Measurements from ENCODE around the gene NUP160.
"Not testable (repeated sequence)": the region's sequence is repeated elsewhere in the genome, so short reads cannot be mapped to it uniquely, and the experiment has no call there.

NUP160 gene

DNA sequence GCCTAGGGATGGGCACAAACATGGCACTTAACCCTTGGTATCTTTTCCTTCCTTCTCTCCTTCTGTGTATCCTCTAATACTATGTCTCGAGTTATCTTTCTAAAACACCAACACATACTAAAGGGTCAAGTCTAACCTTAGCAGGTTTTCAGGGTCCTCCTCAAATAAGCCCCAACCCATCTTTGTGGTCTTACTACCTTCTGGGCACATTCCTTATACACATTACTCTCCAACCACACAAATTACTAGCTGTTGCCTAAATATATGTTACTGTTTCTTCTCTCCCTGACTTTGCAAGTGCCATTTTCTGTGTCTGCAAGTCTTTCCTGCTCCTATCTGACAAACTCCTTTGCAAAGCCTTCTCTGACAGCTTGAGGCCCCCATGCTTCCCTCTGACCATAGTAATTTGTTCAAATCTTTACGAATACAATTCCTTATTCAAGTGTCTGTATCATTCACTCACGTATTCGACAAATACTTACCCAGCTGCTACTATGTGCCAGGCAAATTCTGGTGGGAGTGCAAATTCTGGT is 15.8 kb upstream of the NUP160 start:
- no peak for DNase-seq (ENCODE audit: low read depth)

DNA sequence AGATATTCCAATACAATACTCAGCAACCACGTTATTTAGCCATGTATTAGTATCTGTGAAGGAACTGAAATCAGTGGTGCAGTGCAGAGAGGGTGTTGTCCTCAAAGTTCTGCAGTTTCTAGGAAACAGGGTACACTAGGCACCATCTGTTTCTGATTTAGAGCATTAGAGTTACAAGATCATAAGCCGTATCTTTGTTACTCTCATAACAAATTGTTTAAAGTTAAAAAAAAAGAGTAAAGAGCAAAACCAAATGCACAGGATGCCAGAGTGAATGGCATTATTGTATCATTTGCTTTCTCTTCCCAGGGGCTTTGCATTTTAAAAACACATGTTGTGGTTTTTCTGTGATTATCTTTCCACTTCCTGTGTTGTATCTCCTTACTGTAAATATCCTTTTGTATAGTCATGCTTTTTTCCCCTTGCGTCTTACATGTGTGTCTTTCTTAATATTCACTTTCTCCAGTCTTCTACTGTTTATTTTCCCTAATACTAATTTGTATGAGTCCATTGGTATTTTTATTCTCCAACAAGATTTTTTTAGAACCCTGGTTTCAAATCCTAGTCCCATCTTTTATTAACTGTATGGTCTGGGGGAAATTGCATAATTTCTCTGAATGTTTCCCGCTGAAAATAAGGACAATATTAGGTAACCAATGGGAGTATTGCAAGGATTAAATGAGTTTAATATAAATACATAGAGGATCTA is 15.2 kb upstream of the NUP160 start:
- DNase-seq (ENCODE audit: low read depth) = no peak

DNA sequence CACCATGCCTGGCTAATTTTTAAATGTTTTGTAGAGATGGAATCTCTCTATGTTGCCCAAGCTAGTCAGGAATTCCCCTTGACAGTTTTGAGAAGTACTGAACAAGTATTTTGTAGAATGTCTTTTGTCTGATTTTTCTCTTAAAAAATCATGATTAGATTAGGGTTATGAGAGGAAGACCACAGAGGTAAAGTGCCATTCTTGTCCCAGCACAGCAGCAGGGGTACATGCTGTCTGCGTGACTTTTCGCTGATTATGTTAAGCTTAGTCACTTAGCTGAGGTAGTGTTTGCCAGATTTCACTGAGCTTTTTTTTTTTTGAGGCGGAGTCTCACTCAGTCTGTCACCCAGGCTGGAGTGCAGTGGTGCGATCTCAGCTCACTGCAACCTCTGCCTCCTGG is 13.6 kb upstream of the NUP160 start:
- DNase-seq (ENCODE audit: low read depth) = no peak

DNA sequence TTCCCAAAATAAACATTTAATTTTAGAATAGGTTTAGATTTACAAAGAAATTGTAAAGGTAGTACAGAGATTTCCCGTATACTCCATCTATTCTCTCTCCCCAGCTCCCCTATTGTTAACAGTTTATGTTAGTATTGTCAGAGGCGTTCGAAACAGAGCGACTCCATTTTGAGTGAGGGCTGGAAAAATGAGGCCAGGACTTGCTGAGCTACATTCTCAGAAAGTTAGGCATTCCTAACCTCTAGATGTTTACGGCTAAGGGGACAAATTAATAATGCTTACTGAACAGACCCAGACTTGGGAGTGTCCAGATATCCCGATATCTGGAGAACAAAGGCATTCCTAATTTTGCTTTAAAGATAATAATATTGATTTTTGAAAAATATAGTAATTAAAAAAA is 12.4 kb upstream of the NUP160 start:
- no peak for DNase-seq (ENCODE audit: low read depth)

DNA sequence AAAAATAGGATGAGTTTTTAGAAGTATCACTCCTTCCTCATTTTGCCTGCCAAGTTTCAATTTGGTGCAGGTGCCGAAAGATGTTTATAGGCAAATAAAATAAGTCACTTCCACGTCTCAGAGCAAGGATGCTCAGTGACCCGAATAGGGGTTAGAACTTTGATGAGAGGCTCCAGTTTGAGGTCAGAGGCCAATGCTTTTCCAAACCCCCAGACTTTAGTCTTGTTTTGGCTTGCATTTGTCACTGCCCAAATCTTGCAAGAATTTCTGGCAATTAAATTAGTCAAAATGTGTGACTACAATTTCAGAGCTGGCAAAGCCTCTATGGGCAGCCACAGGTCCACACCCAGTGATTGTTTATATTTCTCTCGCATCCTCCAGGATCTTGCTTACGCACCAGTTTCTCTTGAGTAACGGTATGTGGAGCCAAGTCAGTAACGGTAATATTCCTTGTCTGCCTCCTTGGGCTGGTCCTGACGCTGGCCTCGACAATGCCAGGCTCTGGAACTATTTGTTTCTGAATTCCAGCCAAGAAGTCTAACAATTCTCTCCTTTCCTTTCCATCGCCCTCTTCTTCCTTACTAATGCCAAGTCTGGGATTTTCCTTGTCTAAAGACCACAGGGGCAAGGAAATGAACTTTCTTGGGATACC is 9.9 kb upstream of the NUP160 start:
- DNase-seq (ENCODE audit: low read depth) = no peak

DNA sequence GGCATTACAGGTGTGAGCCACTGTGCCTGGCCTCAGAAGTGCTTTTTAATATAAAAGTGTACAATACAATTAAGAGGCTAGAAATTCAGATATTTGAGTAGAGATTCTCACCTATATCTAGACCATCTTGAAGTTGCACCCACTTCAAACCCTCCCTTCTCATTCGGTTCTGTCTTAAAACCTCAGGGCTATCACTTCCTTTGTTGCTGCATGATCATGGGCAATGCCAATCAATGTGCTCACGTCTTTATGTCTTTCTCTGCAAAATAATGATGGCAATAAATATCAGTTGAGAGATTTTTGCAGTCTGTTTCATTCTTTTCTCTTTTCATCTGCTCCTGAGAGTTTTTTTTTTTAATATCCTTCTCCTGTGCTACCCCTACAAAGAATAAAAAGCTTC is 9.3 kb upstream of the NUP160 start:
- DNase-seq (ENCODE audit: low read depth) = no peak

DNA sequence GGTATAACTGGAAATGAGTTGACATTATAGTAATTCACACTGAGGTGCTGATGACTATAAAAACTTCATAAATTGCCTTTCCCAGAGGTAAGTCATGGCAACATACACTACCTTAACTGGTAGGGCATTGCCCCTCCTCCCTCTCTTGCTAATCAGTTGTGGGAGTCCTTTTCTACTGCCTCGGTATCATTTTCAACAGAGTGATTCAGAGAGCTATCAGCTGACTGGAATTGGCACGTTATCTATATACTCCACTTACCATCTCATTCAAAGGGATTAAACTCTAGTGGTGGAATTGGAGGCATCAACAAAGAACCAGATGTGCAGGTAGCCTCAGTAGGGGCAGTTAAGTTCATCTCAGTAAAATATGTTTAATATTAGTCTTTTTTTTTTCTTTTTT is 8.0 kb upstream of the NUP160 start:
- no peak for DNase-seq (ENCODE audit: low read depth)

DNA sequence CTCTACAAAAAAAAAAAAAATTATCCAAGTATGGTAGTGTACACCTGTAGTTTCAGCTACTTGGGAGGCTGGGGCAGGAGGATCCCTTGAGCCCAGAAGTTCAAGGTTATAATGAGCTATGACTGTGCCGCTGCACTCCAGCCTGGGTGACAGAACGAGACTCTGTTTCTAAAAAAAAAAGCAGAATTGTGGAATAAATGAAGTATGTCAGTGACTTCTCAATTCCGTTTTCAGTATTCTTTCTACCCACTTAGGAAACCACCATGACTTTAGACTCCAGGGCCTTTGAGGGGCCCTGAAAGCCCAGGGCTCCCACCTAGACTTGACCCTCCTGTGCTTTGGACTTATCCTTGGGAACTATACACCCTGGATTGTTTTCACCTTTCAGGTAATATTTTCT is 6.5 kb upstream of the NUP160 start:
- DNase-seq (ENCODE audit: low read depth) = no peak

DNA sequence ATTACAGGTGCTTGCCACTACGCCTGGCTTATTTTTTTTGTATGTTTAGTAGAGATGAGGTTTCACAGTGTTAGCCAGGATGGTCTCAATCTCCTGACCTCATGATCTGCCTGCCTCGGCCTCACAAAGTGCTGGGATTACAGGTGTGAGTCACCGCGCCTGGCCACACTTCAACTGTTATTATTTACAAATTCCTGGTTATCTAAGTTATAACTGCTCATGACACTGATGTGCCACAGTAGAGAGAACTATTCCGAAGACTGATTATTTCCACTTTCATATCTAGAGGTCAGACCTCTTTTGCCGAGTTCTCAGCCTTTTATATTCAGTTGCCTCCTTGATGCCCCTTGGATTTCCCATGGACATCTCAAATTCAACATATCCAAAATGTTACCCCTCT is 3.9 kb upstream of the NUP160 start:
- no peak for DNase-seq (ENCODE audit: low read depth)

DNA sequence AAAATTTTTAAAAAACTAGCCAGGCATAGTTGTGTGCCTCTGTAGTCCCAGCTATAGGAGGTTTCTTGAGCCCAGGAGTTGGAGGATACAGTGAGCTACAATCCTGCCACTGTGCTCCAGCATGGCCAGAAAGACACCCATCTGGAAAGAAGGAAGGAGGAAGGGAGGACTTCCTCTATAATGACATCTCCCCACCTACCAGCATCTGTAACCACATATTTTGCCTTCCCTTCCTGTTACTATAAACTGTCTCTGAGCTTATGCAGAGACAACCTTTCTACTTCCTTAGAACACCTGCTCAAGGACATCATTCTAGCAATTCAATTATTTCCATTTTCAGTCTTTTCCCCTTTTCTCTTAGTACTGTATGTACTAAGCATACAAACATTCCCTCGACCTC is 2.2 kb upstream of the NUP160 start:
- DNase-seq (ENCODE audit: low read depth) = no peak

DNA sequence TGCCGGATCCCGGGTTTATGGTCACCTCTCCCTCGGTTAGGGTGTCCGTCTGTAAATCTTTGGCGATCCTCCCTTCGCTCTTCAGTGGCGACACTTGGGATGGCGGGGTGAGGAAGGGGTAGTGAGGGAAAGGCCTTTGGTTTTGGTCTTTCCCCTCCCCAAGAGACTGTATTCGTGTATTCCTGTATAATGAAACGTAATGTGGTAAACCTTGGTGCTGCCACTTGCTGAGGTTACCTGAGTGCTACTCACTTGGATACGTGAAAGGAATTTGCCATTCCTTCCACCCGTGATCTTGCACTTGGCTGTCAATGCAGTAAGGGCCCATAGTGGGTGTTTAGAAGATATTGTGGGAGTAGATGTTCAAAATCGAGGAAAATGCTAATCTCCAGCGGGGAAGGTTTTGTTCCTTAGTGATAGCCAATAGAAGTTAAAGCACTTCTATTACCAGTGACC is 578 bp upstream of the NUP160 start:
- DNase-seq (ENCODE audit: low read depth) = no peak

DNA sequence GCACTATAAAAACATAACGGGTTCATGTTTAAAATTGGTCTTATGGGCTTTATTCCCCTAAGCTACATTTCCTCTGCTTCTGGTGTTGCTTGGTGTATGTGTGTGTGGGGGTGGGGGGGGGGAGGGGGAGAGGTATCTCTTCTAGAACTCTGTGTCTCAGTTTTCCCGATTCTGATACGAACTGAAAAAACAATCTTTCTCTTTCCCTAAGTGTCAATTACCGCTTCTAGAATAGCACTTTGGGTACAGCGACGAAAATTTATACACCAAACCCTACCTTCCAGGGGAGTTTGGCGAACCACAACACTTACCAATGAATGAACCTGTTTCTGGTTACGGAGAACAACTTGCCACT is 636 bp downstream of the NUP160 start:
- DNase-seq (ENCODE audit: low read depth) = no peak

DNA sequence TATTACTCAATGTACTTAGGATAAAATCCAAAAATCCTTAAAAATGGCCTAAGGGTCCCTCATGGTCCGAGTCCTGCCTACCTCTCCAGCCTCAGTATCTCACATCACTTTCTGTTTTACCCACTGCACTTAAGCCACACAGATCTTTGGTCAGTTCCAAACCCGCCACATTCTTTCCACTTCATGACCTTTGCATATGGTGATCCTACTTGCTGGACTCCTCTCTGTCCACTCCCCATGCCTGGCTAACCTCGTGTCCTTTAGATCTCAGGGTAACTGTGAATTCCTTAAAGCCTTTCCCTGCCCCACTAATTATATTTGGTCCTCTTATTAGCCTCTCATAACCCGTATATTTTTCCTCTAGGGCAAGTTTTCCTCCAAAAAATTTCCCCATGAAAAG is 1.2 kb downstream of the NUP160 start:
- DNase-seq (ENCODE audit: low read depth) = no peak

DNA sequence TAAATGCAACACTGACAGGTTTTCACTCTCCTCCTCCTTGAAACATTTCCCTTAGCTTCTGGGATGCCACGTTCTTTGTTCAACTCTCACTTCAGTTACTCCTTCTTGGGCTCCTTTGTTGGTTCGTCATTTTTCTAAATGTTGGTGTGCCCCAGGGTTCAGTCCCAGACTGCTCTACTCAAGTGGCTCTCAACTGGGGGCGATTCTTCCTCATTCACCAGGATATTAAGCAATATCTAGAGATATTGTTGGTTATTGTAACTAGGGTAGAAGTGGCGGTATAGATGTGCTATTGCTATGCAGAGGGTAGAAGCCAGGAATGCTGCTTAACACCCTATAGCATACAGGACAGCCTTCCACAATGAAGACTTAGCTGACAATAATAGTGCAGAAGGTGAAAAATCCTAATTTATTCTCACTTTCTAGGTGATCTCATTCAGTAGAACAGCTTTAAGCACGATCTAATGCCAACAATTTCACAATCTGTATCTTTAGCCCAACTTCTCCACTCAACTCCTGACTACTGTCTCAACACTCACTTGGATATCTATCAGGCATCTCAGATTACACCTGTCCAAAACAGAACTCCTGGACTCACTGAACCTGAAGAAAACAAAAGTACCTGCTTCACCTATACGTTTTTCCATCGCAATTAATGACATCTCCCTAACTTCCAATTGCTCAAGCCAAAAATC is 4.6 kb downstream of the NUP160 start:
- DNase-seq (ENCODE audit: low read depth) = no peak

DNA sequence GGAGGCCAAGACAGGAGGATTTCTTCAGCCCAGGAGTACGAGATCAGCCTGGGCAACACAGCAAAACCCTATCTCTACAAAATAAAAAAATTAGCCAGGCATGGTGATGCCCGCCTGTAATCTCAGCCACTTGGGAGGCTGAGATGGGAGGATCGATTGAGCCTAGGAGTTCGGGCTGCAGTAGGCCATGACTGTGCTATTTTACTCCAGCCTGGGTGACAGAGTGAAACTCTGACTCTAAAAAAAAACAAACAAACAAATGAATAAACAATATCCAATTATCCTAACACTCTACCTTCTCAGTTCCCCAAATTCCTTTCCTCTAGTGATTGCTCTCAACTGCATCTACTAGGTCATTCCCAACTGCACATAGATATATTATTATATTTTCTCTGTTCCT is 5.4 kb downstream of the NUP160 start:
- DNase-seq (ENCODE audit: low read depth) = no peak

DNA sequence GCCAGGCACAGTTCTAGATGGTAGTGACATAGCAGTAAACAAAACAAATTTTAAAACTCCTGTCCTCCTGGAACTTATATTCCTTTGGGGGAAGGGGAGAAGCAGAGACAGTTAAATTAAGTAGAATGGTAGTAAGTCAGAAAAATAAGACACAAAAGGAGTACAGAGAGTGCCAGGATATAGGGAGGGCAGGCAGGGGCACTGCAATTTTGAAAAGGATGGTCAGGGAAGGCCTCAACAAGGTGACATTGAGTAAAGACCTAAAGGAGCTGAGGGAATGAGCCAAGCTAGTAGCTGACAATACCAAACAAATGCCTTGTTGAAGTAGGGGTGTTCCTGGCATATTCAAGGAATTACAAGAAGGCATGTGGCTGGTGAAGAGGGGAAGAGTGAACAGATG is 10.2 kb downstream of the NUP160 start:
- DNase-seq (ENCODE audit: low read depth) = no peak

DNA sequence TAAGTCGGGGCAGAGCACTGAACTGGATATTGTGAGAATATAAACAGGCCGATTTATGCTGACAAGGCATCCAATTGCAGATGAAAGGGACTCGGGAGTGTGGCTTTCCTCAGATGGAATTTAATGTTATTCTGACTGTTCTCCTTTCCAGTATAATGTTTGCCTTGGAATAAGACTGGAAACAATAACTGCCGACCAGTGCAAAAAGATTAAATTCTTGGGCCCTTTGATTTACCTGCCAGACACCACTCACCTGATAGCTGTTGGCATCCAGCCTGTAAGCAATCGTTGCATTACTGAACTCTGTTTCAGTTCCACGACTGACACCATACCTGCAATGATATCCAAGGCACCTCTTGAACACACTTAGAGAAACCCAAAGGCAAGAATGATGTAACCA is 10.9 kb downstream of the NUP160 start:
- no peak for DNase-seq (ENCODE audit: low read depth)

DNA sequence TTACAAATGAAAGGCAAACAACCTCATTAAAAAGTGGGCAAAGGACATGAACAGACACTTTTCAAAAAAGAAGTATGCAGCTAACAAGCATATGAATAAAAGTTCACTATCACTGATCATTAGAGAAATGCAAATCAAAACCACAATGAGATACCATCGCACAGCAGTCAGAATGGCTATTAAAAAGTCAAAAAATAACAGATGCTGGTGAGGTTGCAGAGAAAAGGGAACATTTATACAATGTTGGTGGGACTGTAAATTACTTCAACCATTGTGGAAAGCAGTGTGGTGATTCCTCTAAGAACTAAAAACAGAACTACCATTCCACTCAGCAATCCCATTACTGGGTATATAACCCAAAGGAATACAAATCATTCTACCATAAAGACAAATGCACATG is 18.1 kb downstream of the NUP160 start:
- not testable (repeated sequence) for DNase-seq (ENCODE audit: low read depth)

DNA sequence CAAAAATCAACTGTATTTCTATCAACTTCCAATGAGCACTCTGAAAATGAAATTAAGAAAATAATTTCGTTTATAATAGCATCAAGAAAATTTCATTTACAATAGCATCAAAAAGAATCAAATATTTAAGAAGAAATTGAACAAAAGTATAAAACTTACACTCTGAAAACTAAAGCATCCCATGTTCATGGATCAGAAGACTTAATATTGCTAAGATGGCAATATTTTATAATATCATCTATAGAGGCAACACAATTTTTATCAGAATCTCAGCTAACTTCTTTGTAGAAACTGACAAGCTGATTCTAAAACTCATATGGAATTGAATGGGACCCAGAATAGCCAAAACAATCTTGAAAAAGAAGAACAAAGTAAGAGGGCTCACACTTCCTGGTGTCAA is 19.9 kb downstream of the NUP160 start:
- DNase-seq (ENCODE audit: low read depth) = no peak

DNA sequence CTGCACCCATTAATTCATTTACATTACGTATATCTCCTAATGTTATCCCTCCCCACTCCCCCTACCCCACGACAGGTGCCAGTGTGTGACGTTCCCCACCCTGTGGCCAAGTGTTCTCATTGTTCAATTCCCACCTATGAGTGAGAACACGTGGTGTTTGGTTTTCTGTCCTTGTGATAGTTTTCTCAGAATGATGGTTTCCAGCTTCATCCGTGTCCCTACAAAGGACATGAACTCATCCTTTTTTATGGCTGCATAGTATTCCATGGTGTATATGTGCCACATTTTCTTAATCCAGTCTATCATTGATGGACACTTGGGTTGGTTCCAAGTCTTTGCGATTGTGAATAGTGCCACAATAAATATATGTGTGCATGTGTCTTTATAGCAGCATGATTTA is 25.5 kb downstream of the NUP160 start:
- DNase-seq (ENCODE audit: low read depth) = not testable (repeated sequence)

DNA sequence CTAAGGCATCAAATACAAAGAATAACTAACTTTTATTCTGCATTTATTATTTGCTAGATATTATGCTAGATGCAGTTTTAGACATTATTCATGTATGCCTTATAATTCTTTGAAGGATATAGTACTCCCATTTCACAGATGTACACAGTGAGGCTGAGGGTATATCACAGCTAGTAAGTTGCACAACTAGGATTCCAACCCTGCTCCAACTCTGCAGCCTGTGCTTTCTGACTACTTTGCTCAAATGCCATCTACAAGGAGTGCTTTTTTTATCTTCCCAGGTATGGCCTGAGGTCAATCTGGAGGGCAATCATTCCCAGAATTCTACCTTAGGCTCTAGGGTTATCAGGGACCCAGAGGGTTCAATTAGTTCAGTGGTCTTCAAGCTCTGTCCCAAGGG is 28.4 kb downstream of the NUP160 start:
- no peak for DNase-seq (ENCODE audit: low read depth)

DNA sequence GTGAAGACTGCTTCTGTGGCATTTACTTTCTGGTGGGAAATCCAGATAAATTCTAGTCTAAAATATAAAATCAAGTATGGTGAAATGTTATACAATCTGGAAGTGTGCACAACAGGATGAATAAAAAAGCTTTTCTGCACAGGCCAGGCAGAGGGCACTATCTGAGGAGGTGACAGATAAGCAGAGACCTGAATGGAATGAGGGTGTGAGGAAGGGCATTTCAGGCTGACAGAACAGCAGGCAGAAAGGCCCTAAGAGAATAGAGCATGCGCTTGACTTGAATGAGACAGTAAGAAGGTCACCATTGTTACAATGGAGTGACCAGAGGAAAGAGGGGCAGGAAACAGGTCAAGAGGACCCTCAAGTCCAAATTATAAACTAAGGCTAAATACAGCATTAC is 47.4 kb downstream of the NUP160 start:
- no peak for DNase-seq (ENCODE audit: low read depth)

DNA sequence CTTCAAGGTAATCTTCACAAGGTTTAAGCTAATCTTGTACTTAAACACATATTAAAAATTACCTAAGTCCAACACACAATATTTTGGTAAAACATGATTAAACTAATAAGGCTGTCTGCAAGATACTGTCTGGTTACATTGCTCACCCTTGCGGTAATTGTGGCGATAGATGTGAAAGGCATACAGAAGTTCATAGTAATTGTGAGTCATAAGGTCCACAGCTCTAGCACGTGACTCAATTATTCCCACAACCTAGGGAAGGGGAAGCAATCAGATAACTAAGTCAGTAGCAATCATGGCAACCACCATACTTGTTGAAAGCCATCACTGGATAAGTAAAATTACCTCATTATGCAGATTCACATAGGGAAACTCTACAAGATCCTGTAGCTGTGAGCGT is 50.5 kb downstream of the NUP160 start:
- peak; percentile 5 for DNase-seq (ENCODE audit: low read depth)

Data from activated gamma-delta T cell treated with anti-CD3 and anti-CD28 coated beads, Interleukin-2, amount 50 U/mL, for 16 hours (primary cell).